ENCODE data around the gene OTUB1. TPM values are rescaled to one million over a fixed set of nuclear protein-coding genes. Genes with fewer than 3 reads are reported as not detected.

OTUB1 gene
- total RNA-seq, 1 experiment from 2014 or later: 69.7 TPM

GRCh38 chr11:63993993-63994392 is 7.8 kb downstream of the OTUB1 start:
- Histone ChIP-seq H3K9me3 (replicated peaks) (no peaks in the 10 kb centered on the region), H3K27me3 (replicated peaks) (no peaks in the 10 kb centered on the region), H3K4me3 (no peak overlapping the region), H3K4me1 (replicated peaks) (no peaks in the 10 kb centered on the region), H3K27ac (no peak overlapping the region), H3K36me3 (peaks cover 92% of the 10 kb centered on the region)
- DNase-seq (ENCODE audit: low read depth in 1 of 2, low spot score in 2 of 2): no peak

- no peaks in the 10 kb centered on the region for H3K27me3 ChIP-seq (replicated peaks)
- H3K27ac ChIP-seq: no peak overlapping the region
- H3K36me3 ChIP-seq: peaks cover 94% of the 10 kb centered on the region
- no peaks in the 10 kb centered on the region; the same call in 1 of the 2 replicates for H3K9me3 ChIP-seq (replicated peaks)
- DNase-seq (ENCODE audit: low read depth in 1 of 2, low spot score in 2 of 2): no peak
- H3K4me3 ChIP-seq: no peak overlapping the region
- no peaks in the 10 kb centered on the region for H3K4me1 ChIP-seq (replicated peaks)
Measured at GRCh38 chr11:63996512-63996911, 10.3 kb downstream of the OTUB1 start.

GRCh38 chr11:63997104-63997700 is 11.0 kb downstream of the OTUB1 start:
- Histone ChIP-seq H3K36me3 (peaks cover 94% of the 10 kb centered on the region), H3K27ac (no peak overlapping the region), H3K4me3 (no peak overlapping the region), H3K9me3 (replicated peaks) (no peaks in the 10 kb centered on the region; the same call in 1 of the 2 replicates), H3K27me3 (replicated peaks) (no peaks in the 10 kb centered on the region), H3K4me1 (replicated peaks) (peaks cover 6% of the 10 kb centered on the region; the same call in 1 of the 2 replicates)
- DNase-seq (ENCODE audit: low read depth in 1 of 2, low spot score in 2 of 2): no peak

GRCh38 chr11:63997801-63998337 is 11.6 kb downstream of the OTUB1 start:
- peaks cover 92% of the 10 kb centered on the region for H3K36me3 ChIP-seq
- H3K9me3 ChIP-seq (replicated peaks): no peaks in the 10 kb centered on the region; the same call in 1 of the 2 replicates
- H3K27ac ChIP-seq: no peak overlapping the region
- H3K27me3 ChIP-seq (replicated peaks): no peaks in the 10 kb centered on the region
- peaks cover 7% of the 10 kb centered on the region; the same call in 1 of the 2 replicates for H3K4me1 ChIP-seq (replicated peaks)
- no peak for DNase-seq (ENCODE audit: low read depth in 1 of 2, low spot score in 2 of 2)
- H3K4me3 ChIP-seq: no peak overlapping the region

- Histone ChIP-seq H3K27me3 (replicated peaks) (no peaks in the 10 kb centered on the region), H3K4me3 (no peak overlapping the region), H3K27ac (no peak overlapping the region), H3K36me3 (peaks cover 83% of the 10 kb centered on the region), H3K9me3 (replicated peaks) (no peaks in the 10 kb centered on the region; the same call in 1 of the 2 replicates), H3K4me1 (replicated peaks) (peaks cover 7% of the 10 kb centered on the region; the same call in 1 of the 2 replicates)
- DNase-seq (ENCODE audit: low read depth in 1 of 2, low spot score in 2 of 2): no peak
Measured at GRCh38 chr11:63998558-63999348, 12.5 kb downstream of the OTUB1 start.

- no peak overlapping the region for H3K4me3 ChIP-seq
- no peak for DNase-seq (ENCODE audit: low read depth in 1 of 2, low spot score in 2 of 2)
Measured at GRCh38 chr11:63999349-64000025, 13.2 kb downstream of the OTUB1 start.

GRCh38 chr11:64000026-64000739 is 13.9 kb downstream of the OTUB1 start:
- H3K36me3 ChIP-seq: peaks cover 73% of the 10 kb centered on the region
- DNase-seq (ENCODE audit: low read depth in 1 of 2, low spot score in 2 of 2): no peak
- no peak overlapping the region for H3K27ac ChIP-seq
- peaks cover 7% of the 10 kb centered on the region; the same call in 1 of the 2 replicates for H3K4me1 ChIP-seq (replicated peaks)
- H3K9me3 ChIP-seq (replicated peaks): no peaks in the 10 kb centered on the region; the same call in 1 of the 2 replicates
- H3K27me3 ChIP-seq (replicated peaks): no peaks in the 10 kb centered on the region
- H3K4me3 ChIP-seq: no peak overlapping the region

More at GRCh38 chr11:63999349-64000025, 13.2 kb downstream of the OTUB1 start:
- peaks cover 7% of the 10 kb centered on the region; the same call in 1 of the 2 replicates for H3K4me1 ChIP-seq (replicated peaks)
- H3K9me3 ChIP-seq (replicated peaks): no peaks in the 10 kb centered on the region; the same call in 1 of the 2 replicates
- peaks cover 78% of the 10 kb centered on the region for H3K36me3 ChIP-seq
- H3K27me3 ChIP-seq (replicated peaks): no peaks in the 10 kb centered on the region
- H3K27ac ChIP-seq: no peak overlapping the region

- Histone ChIP-seq H3K4me1 (replicated peaks) (peaks cover 7% of the 10 kb centered on the region; the same call in 1 of the 2 replicates), H3K27me3 (replicated peaks) (no peaks in the 10 kb centered on the region), H3K27ac (no peak overlapping the region), H3K36me3 (peaks cover 71% of the 10 kb centered on the region), H3K9me3 (replicated peaks) (no peaks in the 10 kb centered on the region; the same call in 1 of the 2 replicates), H3K4me3 (no peak overlapping the region)
- DNase-seq (ENCODE audit: low read depth in 1 of 2, low spot score in 2 of 2): no peak
Measured at GRCh38 chr11:64000740-64001483, 14.7 kb downstream of the OTUB1 start.

GRCh38 chr11:64001484-64002420 is 15.5 kb downstream of the OTUB1 start:
- Histone ChIP-seq H3K4me1 (replicated peaks) (peaks cover 10% of the 10 kb centered on the region), H3K4me3 (no peak overlapping the region), H3K27ac (no peak overlapping the region), H3K36me3 (peaks cover 62% of the 10 kb centered on the region), H3K9me3 (replicated peaks) (no peaks in the 10 kb centered on the region; the same call in 1 of the 2 replicates), H3K27me3 (replicated peaks) (no peaks in the 10 kb centered on the region)
- DNase-seq (ENCODE audit: low read depth in 1 of 2, low spot score in 2 of 2): no peak

GRCh38 chr11:64003807-64004589 is 17.8 kb downstream of the OTUB1 start:
- no peaks in the 10 kb centered on the region for H3K27me3 ChIP-seq (replicated peaks)
- H3K27ac ChIP-seq: no peak overlapping the region
- H3K4me1 ChIP-seq (replicated peaks): peaks cover 20% of the 10 kb centered on the region
- DNase-seq (ENCODE audit: low read depth in 1 of 2, low spot score in 2 of 2): no peak
- peaks cover 40% of the 10 kb centered on the region for H3K36me3 ChIP-seq
- no peaks in the 10 kb centered on the region; the same call in 1 of the 2 replicates for H3K9me3 ChIP-seq (replicated peaks)
- no peak overlapping the region for H3K4me3 ChIP-seq

- peaks cover 20% of the 10 kb centered on the region for H3K4me1 ChIP-seq (replicated peaks)
- DNase-seq (ENCODE audit: low read depth in 1 of 2, low spot score in 2 of 2): no peak
- H3K9me3 ChIP-seq (replicated peaks): no peaks in the 10 kb centered on the region; the same call in 1 of the 2 replicates
- H3K36me3 ChIP-seq: peaks cover 34% of the 10 kb centered on the region
- H3K4me3 ChIP-seq: no peak overlapping the region
- no peaks in the 10 kb centered on the region for H3K27me3 ChIP-seq (replicated peaks)
- H3K27ac ChIP-seq: no peak overlapping the region
Measured at GRCh38 chr11:64004590-64004984, 18.3 kb downstream of the OTUB1 start.
